Neutrophil (primary cell): ENCODE measurements around the gene CACNA1I.

Source experiments
- H3K27ac ChIP-seq: fragments of 200-600 bp; sonication (generic); 2 replicates; pipeline ENCODE4 v1.5.1; 2016; ENCODE audit warnings: mild to moderate bottlenecking, moderate library complexity
- H3K27me3 ChIP-seq: fragments of 200-600 bp; sonication (generic); 2 replicates; pipeline ENCODE4 v1.6.0; 2016; ENCODE audit warnings: mild to moderate bottlenecking
- H3K36me3 ChIP-seq: fragments of 200-600 bp; sonication (generic); 2 replicates; pipeline ENCODE4 v1.5.1; 2017
- H3K4me1 ChIP-seq, 2 experiments: fragments of 200-600 bp in 1 of 2; sonication (generic) in 1 of 2; 1 replicate in 1 of 2; 2 replicates in 1 of 2; pipeline versions ENCODE4 v1.5.1 to v1.6.1; 2013 to 2016; ENCODE audit warnings: low read depth in 1 of 2, low read length in 1 of 2, mild to moderate bottlenecking in 1 of 2, moderate library complexity in 1 of 2; ENCODE audit not compliant: control insufficient read depth in 1 of 2, insufficient read depth in 1 of 2
- H3K4me3 ChIP-seq, 2 experiments: fragments of 200-600 bp in 1 of 2; sonication (generic) in 1 of 2; 1 replicate in 1 of 2; 2 replicates in 1 of 2; pipeline ENCODE4 v1.5.1; 2013 to 2016; ENCODE audit warnings: low read depth in 1 of 2, low read length in 1 of 2, mild to moderate bottlenecking in 1 of 2, moderate library complexity in 1 of 2
- H3K9me3 ChIP-seq: fragments of 200-600 bp; sonication (generic); 2 replicates; pipeline ENCODE4 v1.5.1; 2016
- TF ChIP-seq, protein P1 (sequence below): fragments of 200-600 bp; sonication (generic); IDR thresholded peaks from 2 replicates; pipeline ENCODE4 v1.5.1; 2016; ENCODE audit warnings: antibody characterized with exemption

CACNA1I gene

DNA sequence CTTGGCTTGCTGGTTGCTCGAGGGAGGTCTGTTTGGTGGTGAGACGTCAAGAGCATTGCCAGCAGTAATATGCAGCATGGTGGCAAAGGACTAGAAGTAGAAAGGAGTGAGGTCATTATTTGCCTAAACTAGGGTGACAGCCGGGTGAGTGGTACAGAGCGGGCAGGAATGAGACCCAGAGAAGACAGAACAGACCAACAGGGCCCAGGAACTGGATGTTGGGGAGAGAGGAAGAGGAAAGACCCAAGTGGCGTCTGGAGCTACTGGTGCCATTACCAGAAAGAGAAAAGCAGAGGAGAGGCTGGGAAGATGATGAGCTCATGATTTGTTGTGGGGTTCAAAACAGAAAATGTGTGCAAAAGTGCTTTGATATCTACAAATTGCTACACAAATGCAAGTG, 164.3 kb downstream of the CACNA1I start:
- no peak overlapping the region for H3K27ac ChIP-seq
- no peaks in the 10 kb centered on the region for H3K4me1 ChIP-seq
- TF ChIP-seq, protein P1, sequence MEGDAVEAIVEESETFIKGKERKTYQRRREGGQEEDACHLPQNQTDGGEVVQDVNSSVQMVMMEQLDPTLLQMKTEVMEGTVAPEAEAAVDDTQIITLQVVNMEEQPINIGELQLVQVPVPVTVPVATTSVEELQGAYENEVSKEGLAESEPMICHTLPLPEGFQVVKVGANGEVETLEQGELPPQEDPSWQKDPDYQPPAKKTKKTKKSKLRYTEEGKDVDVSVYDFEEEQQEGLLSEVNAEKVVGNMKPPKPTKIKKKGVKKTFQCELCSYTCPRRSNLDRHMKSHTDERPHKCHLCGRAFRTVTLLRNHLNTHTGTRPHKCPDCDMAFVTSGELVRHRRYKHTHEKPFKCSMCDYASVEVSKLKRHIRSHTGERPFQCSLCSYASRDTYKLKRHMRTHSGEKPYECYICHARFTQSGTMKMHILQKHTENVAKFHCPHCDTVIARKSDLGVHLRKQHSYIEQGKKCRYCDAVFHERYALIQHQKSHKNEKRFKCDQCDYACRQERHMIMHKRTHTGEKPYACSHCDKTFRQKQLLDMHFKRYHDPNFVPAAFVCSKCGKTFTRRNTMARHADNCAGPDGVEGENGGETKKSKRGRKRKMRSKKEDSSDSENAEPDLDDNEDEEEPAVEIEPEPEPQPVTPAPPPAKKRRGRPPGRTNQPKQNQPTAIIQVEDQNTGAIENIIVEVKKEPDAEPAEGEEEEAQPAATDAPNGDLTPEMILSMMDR = no peak
- no peak overlapping the region for H3K4me3 ChIP-seq
- H3K27me3 ChIP-seq = peaks cover 67% of the 10 kb centered on the region
- no peaks in the 10 kb centered on the region for H3K9me3 ChIP-seq
- H3K36me3 ChIP-seq = no peaks in the 10 kb centered on the region

DNA sequence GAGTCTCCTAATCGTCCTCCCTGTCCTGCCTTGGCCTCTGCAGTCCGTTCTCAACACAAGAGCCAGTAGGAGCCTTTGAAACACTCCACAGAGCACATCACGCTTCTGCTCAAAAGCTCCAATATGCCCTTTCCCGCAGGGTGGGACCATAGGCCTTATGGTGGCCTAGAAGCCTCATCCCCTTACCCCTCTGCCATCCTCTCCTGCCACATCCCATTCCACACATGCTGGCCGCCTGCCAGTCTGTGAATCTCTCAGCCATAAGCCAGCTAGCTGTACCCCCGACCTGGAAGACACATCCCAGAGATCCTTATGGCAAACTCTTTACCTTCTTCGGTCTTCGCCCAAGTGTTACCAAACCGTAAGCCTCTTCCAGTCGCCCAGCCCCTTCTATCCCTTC, 165.2 kb downstream of the CACNA1I start:
- TF ChIP-seq, protein P1 = no peak
- Histone ChIP-seq H3K27ac (no peak overlapping the region), H3K4me3 (no peak overlapping the region), H3K27me3 (peaks cover 67% of the 10 kb centered on the region), H3K36me3 (no peaks in the 10 kb centered on the region), H3K4me1 (no peaks in the 10 kb centered on the region), H3K9me3 (no peaks in the 10 kb centered on the region)

DNA sequence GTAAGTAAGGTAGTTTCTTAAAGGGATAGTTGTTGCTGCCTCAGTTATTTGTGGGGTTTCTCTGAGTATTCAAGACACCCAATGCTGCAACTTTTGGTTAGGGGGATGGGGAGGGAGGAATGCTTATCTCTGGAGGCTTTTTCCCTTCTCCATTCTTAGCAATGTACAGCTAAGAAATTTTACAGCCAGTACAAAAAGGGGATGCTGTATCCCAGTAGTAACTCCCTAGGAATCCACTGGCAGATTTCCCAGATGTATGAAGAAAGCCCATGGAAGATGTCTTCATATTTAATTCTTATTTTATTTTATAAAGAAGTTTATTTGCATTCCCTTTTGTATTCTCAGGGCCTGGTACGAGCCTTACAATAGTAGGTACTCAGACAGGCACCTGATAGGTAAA, 168.2 kb downstream of the CACNA1I start:
- Histone ChIP-seq H3K36me3 (no peaks in the 10 kb centered on the region), H3K4me1 (no peaks in the 10 kb centered on the region), H3K9me3 (no peaks in the 10 kb centered on the region), H3K27ac (no peak overlapping the region), H3K27me3 (peaks cover 63% of the 10 kb centered on the region), H3K4me3 (no peak overlapping the region)
- TF ChIP-seq, protein P1 = no peak
